Stimulated activated CD8-positive, alpha-beta memory T cell treated with anti-CD3 and anti-CD28 coated beads, Interleukin-2, amount 100 ng/mL, for 48 hours (primary cell): Measurements from ENCODE around the gene IGF2BP1.
"Not testable (repeated sequence)": the region's sequence is repeated elsewhere in the genome, so short reads cannot be mapped to it uniquely, and the experiment has no call there.

ENCODE experiments used
- DNase-seq, 2 donors: peaks; one replicate each; pipeline ENCODE4 v3.0.0-alpha.2; 2020; ENCODE audit warnings: low read depth in 2 of 2

IGF2BP1 gene

DNA sequence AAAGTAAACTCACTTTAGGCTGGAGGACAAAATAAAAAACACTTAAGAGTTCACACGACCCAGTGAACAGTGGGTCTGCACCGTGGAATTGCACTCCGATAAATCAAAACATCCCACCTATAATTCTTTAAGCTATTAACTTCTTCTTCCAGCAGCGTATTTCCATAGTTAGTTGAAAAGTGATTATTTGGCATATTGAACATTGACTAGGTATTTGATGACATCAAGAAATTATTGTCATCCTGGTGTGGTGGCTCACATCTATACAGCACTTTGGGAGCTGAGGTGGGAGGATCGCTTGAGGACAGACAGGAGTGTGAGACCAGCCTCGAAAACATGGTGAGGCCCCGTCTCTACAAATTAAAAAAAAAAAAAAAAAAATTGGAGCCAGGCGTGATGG lies 23.4 kb downstream of the IGF2BP1 start:
- DNase-seq: no peak

GRCh38 chr17:49021095-49021767 lies 24.0 kb downstream of the IGF2BP1 start:
- DNase-seq: no peak

- no peak for DNase-seq
Observed at GRCh38 chr17:49021768-49022103, 24.6 kb downstream of the IGF2BP1 start.

- DNase-seq: no peak
Observed at GRCh38 chr17:49022391-49022941, 25.3 kb downstream of the IGF2BP1 start.

DNA sequence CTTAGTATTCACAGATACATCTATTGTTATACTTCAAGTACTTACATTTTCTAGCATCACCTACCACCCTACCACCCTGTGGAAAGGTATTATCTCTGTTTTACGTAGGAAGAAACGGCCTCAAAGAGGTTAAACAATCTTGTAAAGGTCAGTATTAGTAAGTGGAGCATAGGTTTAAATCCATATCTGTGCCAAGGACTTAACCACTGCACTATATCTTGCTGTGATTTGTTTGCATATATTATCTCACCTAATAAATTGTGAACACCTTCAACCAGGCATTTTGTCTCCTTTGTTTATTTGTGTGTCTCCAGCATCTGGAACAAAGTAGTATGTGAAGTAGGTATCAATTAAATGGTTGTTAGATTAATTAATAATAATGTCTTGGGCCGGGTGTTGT lies 27.3 kb downstream of the IGF2BP1 start:
- no peak for DNase-seq

DNA sequence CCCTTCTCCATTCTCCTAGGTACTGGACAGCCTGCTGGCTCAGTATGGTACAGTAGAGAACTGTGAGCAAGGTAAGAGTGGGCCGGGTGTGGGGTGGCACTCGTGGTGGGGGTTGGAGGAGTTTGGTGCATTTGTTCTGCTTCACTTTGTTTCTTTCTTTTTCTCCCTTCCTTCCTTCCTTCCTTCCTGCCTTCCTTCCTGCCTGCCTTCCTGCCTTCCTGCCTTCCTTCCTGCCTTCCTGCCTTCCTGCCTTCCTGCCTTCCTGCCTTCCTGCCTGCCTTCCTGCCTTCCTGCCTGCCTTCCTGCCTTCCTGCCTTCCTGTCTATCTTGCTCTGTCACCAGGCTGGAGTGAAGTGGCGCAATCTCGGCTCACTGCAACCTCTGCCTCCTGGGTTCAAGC lies 29.3 kb downstream of the IGF2BP1 start:
- not testable (repeated sequence) for DNase-seq

DNA sequence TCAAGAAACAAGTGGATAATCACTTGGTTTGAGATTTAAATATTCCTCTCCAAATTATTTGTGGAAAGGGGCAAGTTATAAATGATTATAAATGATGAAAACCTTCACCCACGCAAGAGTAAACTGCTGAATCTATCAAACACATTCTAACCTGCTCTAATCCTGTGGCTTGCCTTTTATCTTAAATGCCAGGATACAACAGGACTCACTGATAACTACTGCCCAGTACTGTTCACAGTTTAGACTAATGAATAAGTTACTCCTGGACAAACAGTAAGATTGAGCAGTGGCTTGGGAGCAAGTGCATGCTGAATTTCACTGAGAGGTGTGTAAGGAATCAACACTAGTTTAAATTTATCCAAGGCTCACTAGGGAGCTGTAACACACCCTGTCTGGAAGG lies 31.1 kb downstream of the IGF2BP1 start:
- no peak for DNase-seq

DNA sequence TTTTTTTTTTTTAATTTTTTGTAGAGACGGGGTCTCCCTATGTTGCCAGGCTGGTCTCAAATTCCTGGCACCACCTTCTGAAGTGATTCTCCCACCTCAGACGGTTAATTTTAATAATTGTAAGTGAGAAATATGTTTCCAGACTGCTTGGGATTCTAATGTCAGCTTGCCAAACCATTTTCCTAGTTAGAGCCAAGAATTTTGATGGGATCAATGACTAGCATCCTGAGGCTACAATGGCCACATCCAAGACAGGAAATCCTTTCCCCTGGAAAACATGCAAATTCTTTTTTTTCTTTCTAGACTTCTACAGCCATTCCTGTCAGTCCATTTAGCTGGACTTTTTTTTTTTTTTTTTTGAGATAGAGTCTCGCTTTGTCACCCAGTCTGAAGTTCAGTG lies 32.6 kb downstream of the IGF2BP1 start:
- DNase-seq: no peak

GRCh38 chr17:49031965-49032928 lies 35.1 kb downstream of the IGF2BP1 start:
- no peak for DNase-seq

- DNase-seq: peak; percentile 27 to 43
Observed at GRCh38 chr17:49035470-49036269, 38.5 kb downstream of the IGF2BP1 start.

- no peak for DNase-seq
Observed at GRCh38 chr17:49036270-49036626, 39.1 kb downstream of the IGF2BP1 start.

DNA sequence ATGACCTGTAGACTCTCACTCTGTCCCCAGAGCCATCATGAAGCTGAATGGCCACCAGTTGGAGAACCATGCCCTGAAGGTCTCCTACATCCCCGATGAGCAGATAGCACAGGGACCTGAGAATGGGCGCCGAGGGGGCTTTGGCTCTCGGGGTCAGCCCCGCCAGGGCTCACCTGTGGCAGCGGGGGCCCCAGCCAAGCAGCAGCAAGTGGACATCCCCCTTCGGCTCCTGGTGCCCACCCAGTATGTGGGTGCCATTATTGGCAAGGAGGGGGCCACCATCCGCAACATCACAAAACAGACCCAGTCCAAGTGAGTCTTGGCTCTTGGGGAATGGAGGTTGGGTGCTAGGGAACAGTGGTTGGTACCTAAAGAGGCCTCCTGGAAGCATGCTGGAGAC lies 41.0 kb downstream of the IGF2BP1 start:
- DNase-seq: no peak

DNA sequence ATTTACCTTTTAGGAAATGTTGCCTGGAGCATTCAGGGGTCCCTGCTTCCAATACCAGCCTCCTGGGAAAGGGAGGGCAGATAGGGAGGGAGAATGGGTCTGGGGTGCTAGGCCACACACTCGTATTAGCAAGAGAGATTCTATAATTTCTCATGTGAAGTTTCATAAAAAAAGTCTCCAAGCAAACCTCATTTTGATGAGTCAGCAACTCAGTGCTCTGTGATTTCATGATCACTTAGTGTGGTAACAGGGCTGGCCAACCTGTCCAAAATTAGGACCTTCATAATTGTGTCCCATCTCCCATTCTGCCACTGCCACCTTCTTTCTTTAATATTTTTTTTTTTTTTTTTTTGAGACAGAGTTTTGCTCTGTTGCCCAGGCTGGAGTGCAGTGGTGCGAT lies 41.4 kb downstream of the IGF2BP1 start:
- DNase-seq: no peak

GRCh38 chr17:49039518-49039917 lies 42.3 kb downstream of the IGF2BP1 start:
- DNase-seq: not testable (repeated sequence)

DNA sequence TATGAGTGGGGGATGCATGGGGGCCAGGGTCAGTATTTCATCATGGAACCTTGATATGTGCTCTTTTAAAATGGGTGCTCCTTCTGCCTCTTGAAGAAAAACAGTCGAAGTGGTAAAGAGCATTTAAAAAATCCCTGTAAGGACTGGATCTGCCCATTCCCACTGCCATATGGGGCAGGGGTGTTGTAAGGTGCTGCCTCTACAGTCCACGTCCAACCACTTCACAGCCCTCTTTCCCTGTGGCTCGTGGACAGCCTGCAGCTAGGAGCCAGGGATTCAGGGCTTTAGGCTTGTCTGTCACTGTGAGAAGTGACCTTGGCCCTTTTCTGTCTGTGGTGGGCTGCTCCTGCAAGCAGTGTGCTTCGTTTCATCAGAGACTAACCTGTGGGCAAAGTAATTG lies 44.3 kb downstream of the IGF2BP1 start:
- DNase-seq: no peak

GRCh38 chr17:49045376-49045775 lies 48.2 kb downstream of the IGF2BP1 start:
- no peak for DNase-seq

DNA sequence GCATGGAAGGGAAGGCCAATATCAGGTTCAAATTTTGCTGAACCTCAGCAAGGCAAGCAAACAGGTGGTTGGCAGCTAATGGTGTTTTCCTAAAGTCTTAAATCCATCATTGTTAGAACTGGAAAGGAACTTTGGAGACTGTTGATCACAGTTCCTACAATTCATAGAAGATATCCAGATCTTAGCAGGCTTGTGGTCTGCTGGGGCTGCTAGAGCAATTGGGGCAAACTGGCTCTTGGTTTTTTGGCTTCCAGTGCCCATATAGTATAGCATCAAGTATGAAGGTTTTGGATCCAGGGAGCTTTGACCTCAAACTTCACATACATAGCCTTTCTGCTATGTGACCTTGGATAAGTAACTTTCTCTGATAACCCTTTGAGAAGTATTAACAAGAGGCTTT lies 49.7 kb downstream of the IGF2BP1 start:
- DNase-seq: no peak

GRCh38 chr17:49049265-49049664 lies 52.1 kb downstream of the IGF2BP1 start:
- no peak for DNase-seq

DNA sequence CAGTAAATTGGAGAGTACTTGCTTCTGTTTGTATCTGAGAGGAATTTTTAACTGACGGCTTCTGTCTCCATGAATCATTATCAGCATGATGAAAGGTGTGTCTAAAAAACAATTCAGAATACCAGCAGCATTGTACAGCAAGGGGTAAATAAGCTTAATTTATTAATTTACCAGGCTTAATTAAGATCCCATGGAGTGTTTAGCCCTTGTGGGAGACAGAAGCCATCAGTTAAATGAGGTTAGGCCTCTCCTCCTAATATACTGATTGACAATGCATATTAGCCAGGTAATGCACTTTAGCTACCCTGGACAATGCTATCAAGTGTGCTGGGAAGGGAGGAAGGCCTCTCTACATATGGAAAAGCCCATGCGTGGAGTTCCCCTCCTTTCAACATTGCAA lies 53.4 kb downstream of the IGF2BP1 start:
- DNase-seq: no peak

DNA sequence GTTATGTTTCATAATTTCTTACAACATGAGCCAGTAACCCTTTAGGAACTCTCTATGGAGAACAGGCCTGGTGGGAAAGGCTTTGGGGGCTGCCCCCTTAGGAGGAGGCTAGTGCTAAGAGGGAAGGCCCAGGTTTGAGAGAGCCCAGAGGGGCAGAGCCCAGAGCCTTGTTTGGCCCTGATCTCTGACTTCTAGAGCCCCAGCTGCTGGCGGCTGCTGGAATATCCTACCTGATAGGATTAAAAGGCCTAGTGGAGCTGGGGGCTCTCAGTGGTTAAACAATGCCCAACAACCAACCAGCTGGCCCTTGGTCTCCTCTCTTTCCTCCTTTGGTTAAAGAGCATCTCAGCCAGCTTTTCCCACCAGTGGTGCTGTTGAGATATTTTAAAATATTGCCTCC lies 54.1 kb downstream of the IGF2BP1 start:
- no peak for DNase-seq

DNA sequence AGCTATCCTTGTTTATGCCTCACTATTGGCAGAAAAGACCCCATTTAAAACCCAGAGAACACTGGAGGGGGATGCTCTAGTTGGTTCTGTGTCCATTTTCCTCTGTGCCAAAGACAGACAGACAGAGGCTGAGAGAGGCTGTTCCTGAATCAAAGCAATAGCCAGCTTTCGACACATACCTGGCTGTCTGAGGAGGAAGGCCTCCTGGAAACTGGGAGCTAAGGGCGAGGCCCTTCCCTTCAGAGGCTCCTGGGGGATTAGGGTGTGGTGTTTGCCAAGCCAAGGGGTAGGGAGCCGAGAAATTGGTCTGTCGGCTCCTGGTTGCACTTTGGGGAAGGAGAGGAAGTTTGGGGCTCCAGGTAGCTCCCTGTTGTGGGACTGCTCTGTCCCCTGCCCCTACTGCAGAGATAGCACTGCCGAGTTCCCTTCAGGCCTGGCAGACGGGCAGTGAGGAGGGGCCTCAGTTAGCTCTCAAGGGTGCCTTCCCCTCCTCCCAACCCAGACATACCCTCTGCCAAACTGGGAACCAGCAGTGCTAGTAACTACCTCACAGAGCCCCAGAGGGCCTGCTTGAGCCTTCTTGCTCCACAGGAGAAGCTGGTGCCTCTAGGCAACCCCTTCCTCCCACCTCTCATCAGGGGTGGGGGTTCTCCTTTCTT lies 56.1 kb downstream of the IGF2BP1 start:
- no peak for DNase-seq
